HepG2 (cell line): ENCODE data around the gene HAO2. TPM values are rescaled to one million over a fixed set of nuclear protein-coding genes. Genes with fewer than 3 reads are reported as not detected.

Source experiments
- FUBP1 ChIP-seq: sonication (generic); formaldehyde crosslinking; IDR thresholded peaks from 2 replicates; pipeline ENCODE4 v1.5.1; 2020; ENCODE audit warnings: missing genetic modification reagents, mild to moderate bottlenecking, borderline replicate concordance
- LRRFIP1 ChIP-seq: sonication (generic); formaldehyde crosslinking; conservative IDR thresholded peaks from 2 replicates; pipeline ENCODE4 v1.4.0; 2020; ENCODE audit warnings: missing genetic modification reagents
- MAFK ChIP-seq, 2 experiments: IDR thresholded peaks in 1 of 2; conservative IDR thresholded peaks in 1 of 2; 2 replicates each; pipeline ENCODE4 v1.6.1; 2011; ENCODE audit warnings: improper control_type of control experiment in 2 of 2, low read length in 2 of 2
- MTERF4 ChIP-seq: sonication (generic); formaldehyde crosslinking; IDR thresholded peaks from 2 replicates; pipeline ENCODE4 v1.8.0; 2023; ENCODE audit warnings: mild to moderate bottlenecking, missing genetic modification reagents
- MYNN ChIP-seq: sonication (generic); formaldehyde crosslinking; IDR thresholded peaks from 2 replicates; pipeline ENCODE4 v1.4.0; 2020; ENCODE audit warnings: mild to moderate bottlenecking, low read depth, missing genetic modification reagents
- POGK ChIP-seq: sonication (generic); formaldehyde crosslinking; conservative IDR thresholded peaks from 2 replicates; pipeline ENCODE4 v1.8.0; 2022; ENCODE audit warnings: mild to moderate bottlenecking, moderate library complexity, missing genetic modification reagents
- SATB2 ChIP-seq: sonication (generic); formaldehyde crosslinking; IDR thresholded peaks from 2 replicates; pipeline ENCODE4 v1.5.0; 2020; ENCODE audit warnings: missing genetic modification reagents
- SYNCRIP ChIP-seq: fragments of 200-400 bp; formaldehyde crosslinking; IDR thresholded peaks from 2 replicates; pipeline ENCODE4 v1.6.1; 2018; ENCODE audit warnings: mild to moderate bottlenecking, low read depth, low read length; ENCODE audit not compliant: insufficient read depth
- USF2 ChIP-seq, 2 experiments: sonication (generic) in 1 of 2; formaldehyde crosslinking in 1 of 2; IDR thresholded peaks; 2 replicates each; pipeline versions ENCODE4 v1.5.1 to v1.6.1; 2011 to 2020; ENCODE audit warnings: borderline replicate concordance in 1 of 2, low read depth in 1 of 2, low read length in 1 of 2, mild to moderate bottlenecking in 1 of 2, missing genetic modification reagents in 1 of 2, moderate library complexity in 1 of 2
- ZBED4 ChIP-seq: sonication (generic); formaldehyde crosslinking; IDR thresholded peaks from 2 replicates; pipeline ENCODE4 v1.4.0; 2020; ENCODE audit warnings: missing genetic modification reagents, borderline replicate concordance
- ZFP36L2 ChIP-seq: sonication (generic); formaldehyde crosslinking; IDR thresholded peaks from 2 replicates; pipeline ENCODE4 v1.4.0; 2020; ENCODE audit warnings: missing genetic modification reagents
- ZNF850 ChIP-seq: sonication (generic); formaldehyde crosslinking; conservative IDR thresholded peaks from 2 replicates; pipeline ENCODE4 v1.9.0; 2021; ENCODE audit warnings: mild to moderate bottlenecking, missing genetic modification reagents
- polyA plus RNA-seq, 8 experiments: library from polyadenylated mRNA; depleted of rRNA in 3 of 8; stranded (reverse) in 7 of 8; unstranded in 1 of 8; fragments of >200 nt; fragmentation: Illumina TruSeq in 4 of 8; extraction: Trizol in 4 of 8; gene quantifications; 2 replicates each; pipeline versions ENCODE4 v1.2.1 to v1.2.3, GENCODE V29; 2011 to 2016; ENCODE audit warnings: low read depth in 4 of 8, missing spikeins in 1 of 8, mixed read lengths in 1 of 8; ENCODE audit not compliant: insufficient read depth in 1 of 8
- total RNA-seq, 5 experiments: library from RNA; depleted of rRNA; stranded (reverse); fragments of >200 nt; fragmentation: Illumina TruSeq; extraction: Trizol; gene quantifications; 2 replicates each; pipeline ENCODE4 v1.2.3, GENCODE V29; 2016; ENCODE audit warnings: low read depth in 1 of 5

Gene HAO2
- total and polyA plus RNA-seq, 2 of the 13 experiments (the other 11 are each of a cell fraction or from before 2014, with no cell fraction given) = 0.05 to 0.09 TPM

GRCh38 chr1:119327450-119328155 lies 41.0 kb upstream of the HAO2 start (continued):
- TF ChIP-seq ZBED4 (CRISPR knock-in tag) = no peak
- TF ChIP-seq MAFK (conservative IDR thresholded peaks at IDR 0.05 in 1 of 2, IDR thresholded peaks at IDR 0.05 in 1 of 2; ENCODE audit: low read length in 2 of 2) = no peak
- no peak for TF ChIP-seq POGK
- no peak; the same call in 1 of the 2 replicates for TF ChIP-seq MTERF4
- TF ChIP-seq USF2 (IDR thresholded peaks at IDR 0.05; ENCODE audit: low read depth, low read length) = no peak
- TF ChIP-seq USF2 (CRISPR knock-in tag; IDR thresholded peaks at IDR 0.05; ENCODE audit: borderline replicate concordance) = peak; percentile 43; the same call in 1 of the 2 replicates
- TF ChIP-seq ZNF850 = no peak
- TF ChIP-seq SATB2 (CRISPR knock-in tag) = no peak
- no peak for TF ChIP-seq LRRFIP1 (CRISPR knock-in tag)
- TF ChIP-seq ZFP36L2 (CRISPR knock-in tag) = no peak
- no peak for TF ChIP-seq MYNN
- no peak for TF ChIP-seq SYNCRIP
- no peak for TF ChIP-seq FUBP1 (CRISPR knock-in tag)
